Neural cell (in vitro differentiated cells): ENCODE data around the gene MAST2. TPM values are rescaled to one million over a fixed set of nuclear protein-coding genes. Genes with fewer than 3 reads are reported as not detected.

ENCODE experiments used
- H2AFZ ChIP-seq: fragments of 200-600, 300-800 bp; sonication (generic), shearing (Covaris generic); 2 replicates; pipeline ENCODE4 v1.6.0; 2014; ENCODE audit warnings: low read depth, mild to moderate bottlenecking, antibody characterized with exemption, low read length, moderate library complexity
- H3F3A ChIP-seq: fragments of 200-600 bp; shearing (Covaris generic); 2 replicates; pipeline ENCODE4 v1.6.1; 2016; ENCODE audit warnings: mild to moderate bottlenecking, moderate library complexity, mixed read lengths, antibody characterized with exemption, low read length; ENCODE audit not compliant: insufficient read depth, poor library complexity, severe bottlenecking
- H3K27ac ChIP-seq: fragments of 200-600, 300-800 bp; sonication (generic), shearing (Covaris generic); 2 replicates; pipeline ENCODE4 v1.5.1; 2014; ENCODE audit warnings: mild to moderate bottlenecking, low read length, moderate library complexity
- H3K27me3 ChIP-seq: fragments of 300-800, 200-600 bp; sonication (generic), shearing (Covaris generic); 2 replicates; pipeline ENCODE4 v1.6.0; 2014; ENCODE audit warnings: mild to moderate bottlenecking, low read depth, low read length, moderate library complexity; ENCODE audit not compliant: insufficient read depth
- H3K36me3 ChIP-seq: fragments of 300-800, 200-600 bp; sonication (generic), shearing (Covaris generic); 2 replicates; pipeline ENCODE4 v1.5.1; 2014; ENCODE audit warnings: mild to moderate bottlenecking, antibody characterized with exemption, low read length, moderate library complexity; ENCODE audit not compliant: insufficient read depth
- H3K4me2 ChIP-seq: fragments of 300-800, 200-600 bp; sonication (generic), shearing (Covaris generic); 2 replicates; pipeline ENCODE4 v1.6.0; 2014; ENCODE audit warnings: mild to moderate bottlenecking, low read length
- H3K4me3 ChIP-seq: fragments of 300-800, 200-600 bp; sonication (generic), shearing (Covaris generic); 2 replicates; pipeline ENCODE4 v1.5.1; 2014; ENCODE audit warnings: mild to moderate bottlenecking, low read length, moderate library complexity
- H3K79me2 ChIP-seq: fragments of 200-600 bp; shearing (Covaris generic); replicated peaks from 2 replicates; pipeline ENCODE4 v1.6.0; 2014; ENCODE audit warnings: mild to moderate bottlenecking, low read length, moderate library complexity; ENCODE audit not compliant: insufficient read depth
- H3K9ac ChIP-seq: fragments of 300-800, 200-600 bp; sonication (generic), shearing (Covaris generic); 2 replicates; pipeline ENCODE4 v1.6.1; 2016; ENCODE audit warnings: mild to moderate bottlenecking, low read length, mixed read lengths
- H3K9me2 ChIP-seq: fragments of 200-600 bp; shearing (Covaris generic); 2 replicates; pipeline ENCODE4 v1.6.1; 2016; ENCODE audit warnings: mild to moderate bottlenecking, low read length, mixed read lengths; ENCODE audit not compliant: insufficient read depth
- H3K9me3 ChIP-seq: fragments of 200-600, 300-800 bp; sonication (generic), shearing (Covaris generic); 2 replicates; pipeline ENCODE4 v1.6.1; 2016; ENCODE audit warnings: mild to moderate bottlenecking, mixed run types, low read length, moderate library complexity, mixed read lengths
- H4K20me1 ChIP-seq: fragments of 200-600 bp; shearing (Covaris generic); 2 replicates; pipeline ENCODE4 v1.6.1; 2016; ENCODE audit warnings: mild to moderate bottlenecking, mixed run types; ENCODE audit not compliant: insufficient read depth
- EP300 ChIP-seq: fragments of 450-650 bp; conservative IDR thresholded peaks from 2 replicates; pipeline ENCODE4 v1.6.1; 2014; ENCODE audit warnings: antibody characterized with exemption, mild to moderate bottlenecking, moderate library complexity; ENCODE audit not compliant: poor library complexity, severe bottlenecking
- EZH2 ChIP-seq: fragments of 200-600, 300-800 bp; shearing (Covaris generic), sonication (generic); IDR thresholded peaks from 2 replicates; pipeline ENCODE4 v1.6.1; 2014; ENCODE audit warnings: antibody characterized with exemption, low read length, borderline replicate concordance, mild to moderate bottlenecking; ENCODE audit not compliant: insufficient read depth, poor library complexity, severe bottlenecking
- MXI1 ChIP-seq: fragments of 450-650 bp; conservative IDR thresholded peaks from 2 replicates; pipeline ENCODE4 v1.6.1; 2014; ENCODE audit warnings: antibody characterized with exemption, mild to moderate bottlenecking; ENCODE audit not compliant: poor library complexity, severe bottlenecking
- POLR2AphosphoS5 ChIP-seq: IDR thresholded peaks from 2 replicates; pipeline ENCODE4 v1.6.1; 2012
- RAD21 ChIP-seq: fragments of 450-650 bp; conservative IDR thresholded peaks from 2 replicates; pipeline ENCODE4 v1.6.1; 2014; ENCODE audit warnings: antibody characterized with exemption, mild to moderate bottlenecking, moderate library complexity
- SMC3 ChIP-seq: fragments of 450-650 bp; conservative IDR thresholded peaks from 2 replicates; pipeline ENCODE4 v1.6.1; 2014; ENCODE audit warnings: antibody characterized with exemption, mild to moderate bottlenecking, moderate library complexity; ENCODE audit not compliant: poor library complexity
- TAF1 ChIP-seq: IDR thresholded peaks from 2 replicates; pipeline ENCODE4 v1.6.1; 2012; ENCODE audit warnings: low read depth
- polyA plus RNA-seq: library from polyadenylated mRNA; depleted of rRNA; stranded (reverse); fragments of >200 nt; gene quantifications from 2 replicates; pipeline ENCODE4 v1.2.3, GENCODE V29; 2014
- TF ChIP-seq, protein P1 (sequence below): IDR thresholded peaks from 2 replicates; pipeline ENCODE4 v1.6.1; 2012; ENCODE audit warnings: borderline replicate concordance
- TF ChIP-seq, protein P2 (sequence below): fragments of 450-650 bp; IDR thresholded peaks from 2 replicates; pipeline ENCODE4 v1.5.1; 2014; ENCODE audit warnings: antibody characterized with exemption, mild to moderate bottlenecking, moderate library complexity; ENCODE audit not compliant: poor library complexity, severe bottlenecking

MAST2 gene
- polyA plus RNA-seq, 1 donor from 2014 or later = 22.2 TPM

DNA sequence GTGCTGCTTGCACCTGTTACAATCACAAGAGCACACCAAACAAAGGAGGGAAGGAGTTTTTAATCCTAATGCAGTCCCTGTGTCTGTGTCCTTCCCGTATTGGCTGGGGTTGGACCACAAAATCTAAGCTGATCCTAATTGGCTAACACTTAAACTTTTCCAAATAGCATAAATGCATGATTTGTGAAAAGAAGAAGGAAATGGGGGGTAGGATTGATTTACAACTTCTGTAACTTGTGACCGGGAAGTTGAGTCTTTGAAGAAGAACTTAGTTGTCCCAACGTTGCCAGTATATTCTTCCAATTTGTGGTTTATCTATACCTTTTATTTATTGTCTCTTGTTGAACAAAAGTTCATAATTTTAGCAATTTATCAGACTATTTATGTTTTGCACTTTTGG is 41.1 kb upstream of the MAST2 start:
- H3K27me3 ChIP-seq = no peaks in the 10 kb centered on the region
- no peak for TF ChIP-seq EP300
- TF ChIP-seq, protein P1, sequence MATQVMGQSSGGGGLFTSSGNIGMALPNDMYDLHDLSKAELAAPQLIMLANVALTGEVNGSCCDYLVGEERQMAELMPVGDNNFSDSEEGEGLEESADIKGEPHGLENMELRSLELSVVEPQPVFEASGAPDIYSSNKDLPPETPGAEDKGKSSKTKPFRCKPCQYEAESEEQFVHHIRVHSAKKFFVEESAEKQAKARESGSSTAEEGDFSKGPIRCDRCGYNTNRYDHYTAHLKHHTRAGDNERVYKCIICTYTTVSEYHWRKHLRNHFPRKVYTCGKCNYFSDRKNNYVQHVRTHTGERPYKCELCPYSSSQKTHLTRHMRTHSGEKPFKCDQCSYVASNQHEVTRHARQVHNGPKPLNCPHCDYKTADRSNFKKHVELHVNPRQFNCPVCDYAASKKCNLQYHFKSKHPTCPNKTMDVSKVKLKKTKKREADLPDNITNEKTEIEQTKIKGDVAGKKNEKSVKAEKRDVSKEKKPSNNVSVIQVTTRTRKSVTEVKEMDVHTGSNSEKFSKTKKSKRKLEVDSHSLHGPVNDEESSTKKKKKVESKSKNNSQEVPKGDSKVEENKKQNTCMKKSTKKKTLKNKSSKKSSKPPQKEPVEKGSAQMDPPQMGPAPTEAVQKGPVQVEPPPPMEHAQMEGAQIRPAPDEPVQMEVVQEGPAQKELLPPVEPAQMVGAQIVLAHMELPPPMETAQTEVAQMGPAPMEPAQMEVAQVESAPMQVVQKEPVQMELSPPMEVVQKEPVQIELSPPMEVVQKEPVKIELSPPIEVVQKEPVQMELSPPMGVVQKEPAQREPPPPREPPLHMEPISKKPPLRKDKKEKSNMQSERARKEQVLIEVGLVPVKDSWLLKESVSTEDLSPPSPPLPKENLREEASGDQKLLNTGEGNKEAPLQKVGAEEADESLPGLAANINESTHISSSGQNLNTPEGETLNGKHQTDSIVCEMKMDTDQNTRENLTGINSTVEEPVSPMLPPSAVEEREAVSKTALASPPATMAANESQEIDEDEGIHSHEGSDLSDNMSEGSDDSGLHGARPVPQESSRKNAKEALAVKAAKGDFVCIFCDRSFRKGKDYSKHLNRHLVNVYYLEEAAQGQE = no peak
- TF ChIP-seq EZH2 = no peak
- no peak for TF ChIP-seq RAD21
- no peak for TF ChIP-seq SMC3
- TF ChIP-seq POLR2AphosphoS5 = no peak
- TF ChIP-seq, protein P2, sequence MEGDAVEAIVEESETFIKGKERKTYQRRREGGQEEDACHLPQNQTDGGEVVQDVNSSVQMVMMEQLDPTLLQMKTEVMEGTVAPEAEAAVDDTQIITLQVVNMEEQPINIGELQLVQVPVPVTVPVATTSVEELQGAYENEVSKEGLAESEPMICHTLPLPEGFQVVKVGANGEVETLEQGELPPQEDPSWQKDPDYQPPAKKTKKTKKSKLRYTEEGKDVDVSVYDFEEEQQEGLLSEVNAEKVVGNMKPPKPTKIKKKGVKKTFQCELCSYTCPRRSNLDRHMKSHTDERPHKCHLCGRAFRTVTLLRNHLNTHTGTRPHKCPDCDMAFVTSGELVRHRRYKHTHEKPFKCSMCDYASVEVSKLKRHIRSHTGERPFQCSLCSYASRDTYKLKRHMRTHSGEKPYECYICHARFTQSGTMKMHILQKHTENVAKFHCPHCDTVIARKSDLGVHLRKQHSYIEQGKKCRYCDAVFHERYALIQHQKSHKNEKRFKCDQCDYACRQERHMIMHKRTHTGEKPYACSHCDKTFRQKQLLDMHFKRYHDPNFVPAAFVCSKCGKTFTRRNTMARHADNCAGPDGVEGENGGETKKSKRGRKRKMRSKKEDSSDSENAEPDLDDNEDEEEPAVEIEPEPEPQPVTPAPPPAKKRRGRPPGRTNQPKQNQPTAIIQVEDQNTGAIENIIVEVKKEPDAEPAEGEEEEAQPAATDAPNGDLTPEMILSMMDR = no peak
- TF ChIP-seq MXI1 = no peak
- TF ChIP-seq TAF1 = no peak
- no peaks in the 10 kb centered on the region for H3K9me3 ChIP-seq
- H3K27ac ChIP-seq = no peak overlapping the region
- H4K20me1 ChIP-seq = no peaks in the 10 kb centered on the region
- H3F3A ChIP-seq = no peaks in the 10 kb centered on the region
- H3K9ac ChIP-seq = no peak overlapping the region
- H3K4me3 ChIP-seq = no peak overlapping the region
- H3K4me2 ChIP-seq = no peak overlapping the region
- H2AFZ ChIP-seq = no peak overlapping the region
- H3K36me3 ChIP-seq = no peaks in the 10 kb centered on the region
- H3K79me2 ChIP-seq = no peaks in the 10 kb centered on the region
- no peaks in the 10 kb centered on the region for H3K9me2 ChIP-seq

DNA sequence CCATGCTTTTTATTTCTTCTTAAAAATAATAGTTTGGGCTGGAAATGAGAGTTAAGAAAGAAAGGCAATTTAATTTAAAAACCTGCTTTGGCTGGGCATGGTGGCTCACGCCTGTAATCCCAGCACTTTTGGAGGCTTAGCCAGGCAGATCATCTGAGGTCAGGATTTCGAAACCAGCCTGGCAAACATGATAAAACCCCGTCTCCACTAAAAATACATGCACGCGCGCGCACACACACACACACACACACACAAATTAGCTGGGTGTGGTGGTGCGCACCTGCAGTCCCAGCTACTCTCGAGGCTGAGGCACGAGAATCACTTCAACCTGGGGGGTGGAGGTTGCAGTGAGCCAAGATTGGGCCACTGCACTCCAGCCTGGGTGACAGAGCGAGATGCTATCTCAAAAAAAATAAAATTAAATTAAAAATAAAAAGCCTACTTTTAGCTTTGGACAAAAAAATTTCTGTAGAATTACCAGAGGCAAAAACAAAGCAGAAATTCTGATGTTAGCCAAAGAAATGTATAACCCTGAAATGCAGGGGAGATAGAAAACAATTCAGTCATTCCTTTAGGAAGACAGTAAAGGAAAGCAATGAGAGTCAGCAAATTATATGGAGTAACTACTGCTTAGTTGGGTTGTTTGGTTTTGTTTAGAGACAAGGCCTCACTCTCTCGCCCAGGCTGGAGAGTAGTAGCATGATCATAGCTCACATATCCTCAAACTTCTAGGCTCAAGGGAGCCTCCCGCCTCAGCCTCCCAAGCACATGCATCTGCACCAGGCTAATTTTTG is 37.2 kb upstream of the MAST2 start:
- Histone ChIP-seq H4K20me1 (no peaks in the 10 kb centered on the region), H3K27me3 (no peaks in the 10 kb centered on the region), H3K36me3 (no peaks in the 10 kb centered on the region), H3K4me3 (no peak overlapping the region), H3K9ac (no peak overlapping the region), H2AFZ (no peak overlapping the region), H3F3A (no peaks in the 10 kb centered on the region), H3K9me3 (no peaks in the 10 kb centered on the region), H3K4me2 (no peak overlapping the region), H3K27ac (no peak overlapping the region), H3K9me2 (no peaks in the 10 kb centered on the region), H3K79me2 (no peaks in the 10 kb centered on the region)
- TF ChIP-seq, protein P1 = no peak
- no peak for TF ChIP-seq POLR2AphosphoS5
